ENCODE data around the gene GPSM1.

- TF ChIP-seq, protein P1, sequence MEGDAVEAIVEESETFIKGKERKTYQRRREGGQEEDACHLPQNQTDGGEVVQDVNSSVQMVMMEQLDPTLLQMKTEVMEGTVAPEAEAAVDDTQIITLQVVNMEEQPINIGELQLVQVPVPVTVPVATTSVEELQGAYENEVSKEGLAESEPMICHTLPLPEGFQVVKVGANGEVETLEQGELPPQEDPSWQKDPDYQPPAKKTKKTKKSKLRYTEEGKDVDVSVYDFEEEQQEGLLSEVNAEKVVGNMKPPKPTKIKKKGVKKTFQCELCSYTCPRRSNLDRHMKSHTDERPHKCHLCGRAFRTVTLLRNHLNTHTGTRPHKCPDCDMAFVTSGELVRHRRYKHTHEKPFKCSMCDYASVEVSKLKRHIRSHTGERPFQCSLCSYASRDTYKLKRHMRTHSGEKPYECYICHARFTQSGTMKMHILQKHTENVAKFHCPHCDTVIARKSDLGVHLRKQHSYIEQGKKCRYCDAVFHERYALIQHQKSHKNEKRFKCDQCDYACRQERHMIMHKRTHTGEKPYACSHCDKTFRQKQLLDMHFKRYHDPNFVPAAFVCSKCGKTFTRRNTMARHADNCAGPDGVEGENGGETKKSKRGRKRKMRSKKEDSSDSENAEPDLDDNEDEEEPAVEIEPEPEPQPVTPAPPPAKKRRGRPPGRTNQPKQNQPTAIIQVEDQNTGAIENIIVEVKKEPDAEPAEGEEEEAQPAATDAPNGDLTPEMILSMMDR (IDR thresholded peaks at IDR 0.05; ENCODE audit: poor library complexity): no peak
- no peak for TF ChIP-seq EZH2 (IDR thresholded peaks at IDR 0.05; ENCODE audit: borderline replicate concordance)
Observed at GRCh38 chr9:136329636-136330405, 2.5 kb downstream of the GPSM1 start.
